Erythroblast (primary cell): Measurements from ENCODE around the gene CDH13.

Experiments
- GATA1 ChIP-seq: IDR thresholded peaks from 2 replicates; pipeline ENCODE4 v1.6.1; 2011; ENCODE audit warnings: low read depth, mild to moderate bottlenecking, control low read depth, low read length, moderate library complexity
- POLR2A ChIP-seq: IDR thresholded peaks from 2 replicates; pipeline ENCODE4 v1.6.1; 2011; ENCODE audit warnings: mild to moderate bottlenecking, low read length

- TF ChIP-seq POLR2A (no peak), GATA1 (no peak)
Observed at GRCh38 chr16:83651871-83652270, 1025.1 kb downstream of the CDH13 start.
